ENCODE results near the gene KRT12.
"Not testable (repeated sequence)": the region's sequence is repeated elsewhere in the genome, so short reads cannot be mapped to it uniquely, and the experiment has no call there.

Gene KRT12

GRCh38 chr17:40841246-40841645 lies 25.8 kb downstream of the KRT12 start:
- DNase-seq = no peak

- no peak for DNase-seq
Measured at GRCh38 chr17:40839194-40839593, 27.8 kb downstream of the KRT12 start.

GRCh38 chr17:40836020-40836419 lies 31.0 kb downstream of the KRT12 start:
- no peak for DNase-seq

GRCh38 chr17:40833882-40834281 lies 33.1 kb downstream of the KRT12 start:
- DNase-seq = no peak

GRCh38 chr17:40832840-40833239 lies 34.2 kb downstream of the KRT12 start:
- no peak for DNase-seq

GRCh38 chr17:40830085-40830776 lies 36.8 kb downstream of the KRT12 start:
- no peak for DNase-seq

- DNase-seq = no peak
Measured at GRCh38 chr17:40828454-40829044, 38.5 kb downstream of the KRT12 start.

- DNase-seq = no peak
Measured at GRCh38 chr17:40827746-40828453, 39.1 kb downstream of the KRT12 start.

GRCh38 chr17:40825599-40825998 lies 41.4 kb downstream of the KRT12 start:
- DNase-seq = no peak

GRCh38 chr17:40824015-40824832 lies 42.8 kb downstream of the KRT12 start:
- DNase-seq = no peak

GRCh38 chr17:40822132-40822812 lies 44.8 kb downstream of the KRT12 start, which contains the start of gene KRT10:
TSS of gene KRT10 (minus strand) at chr17:40822614. CDS start at chr17:40822585, 29 bp downstream.
- DNase-seq = no peak

- no peak for DNase-seq
Measured at GRCh38 chr17:40821536-40821935, 45.5 kb downstream of the KRT12 start.

- no peak for DNase-seq
Measured at GRCh38 chr17:40820228-40820838, 46.7 kb downstream of the KRT12 start.

- no peak for DNase-seq
Measured at GRCh38 chr17:40819528-40820125, 47.4 kb downstream of the KRT12 start.

- DNase-seq = peak; percentile 70
Measured at GRCh38 chr17:40818733-40819527, 48.1 kb downstream of the KRT12 start.

- no peak for DNase-seq
Measured at GRCh38 chr17:40818343-40818732, 48.7 kb downstream of the KRT12 start.

- no peak for DNase-seq
Measured at GRCh38 chr17:40817103-40817682, 49.8 kb downstream of the KRT12 start.

GRCh38 chr17:40816569-40816968 lies 50.5 kb downstream of the KRT12 start:
- DNase-seq = no peak

GRCh38 chr17:40815381-40815780 lies 51.6 kb downstream of the KRT12 start:
- no peak for DNase-seq

GRCh38 chr17:40814657-40815056 lies 52.4 kb downstream of the KRT12 start:
- not testable (repeated sequence) for DNase-seq
